Right atrium auricular region (tissue), 2 donors: ENCODE measurements around the gene GIPC3. TPM values are rescaled to one million over a fixed set of nuclear protein-coding genes. Genes with fewer than 3 reads are reported as not detected.
A peak's percentile ranks its signal among the peaks of the same experiment; 100 is the strongest.

Source experiments
- DNase-seq: peaks from one replicate; pipeline ENCODE4 v3.0.0-alpha.2; 2019; ENCODE audit warnings: low spot score
- H3K27ac ChIP-seq, 2 donors: fragments of 200-600 bp; sonication (generic); 1 replicate in 1 of 2; 2 replicates in 1 of 2; pipeline ENCODE4 v1.5.1; 2016 to 2019
- H3K27me3 ChIP-seq, 2 donors: fragments of 200-600 bp; sonication (generic); one replicate each; pipeline versions ENCODE4 v1.5.1 to v1.6.0; 2017 to 2019
- H3K36me3 ChIP-seq: fragments of 200-600 bp; sonication (generic); one replicate; pipeline ENCODE4 v1.5.1; 2016
- H3K4me1 ChIP-seq, 2 donors: fragments of 200-600 bp; sonication (generic); one replicate each; pipeline versions ENCODE4 v1.5.1 to v1.6.0; 2017 to 2019
- H3K4me3 ChIP-seq, 2 donors: fragments of 200-600 bp; sonication (generic); 1 replicate in 1 of 2; 2 replicates in 1 of 2; pipeline ENCODE4 v1.5.1; 2017 to 2019; ENCODE audit warnings: mild to moderate bottlenecking in 1 of 2, moderate library complexity in 1 of 2
- H3K9me3 ChIP-seq, 2 donors: fragments of 200-600 bp; sonication (generic); one replicate each; pipeline ENCODE4 v1.5.1; 2019
- total RNA-seq, 2 donors: library from RNA; depleted of rRNA; stranded (reverse); fragments of >200 nt; gene quantifications; one replicate each; pipeline ENCODE4 v1.1.0, GENCODE V29; 2016
- TF ChIP-seq, protein P1 (sequence below), 2 donors: fragments of 200-600 bp; sonication (generic); IDR thresholded peaks; one replicate each; pipeline ENCODE4 v1.5.1; 2019; ENCODE audit warnings: antibody characterized with exemption in 2 of 2

The GIPC3 gene
- total RNA-seq, 2 donors from 2014 or later, result 0.96 to 1.5 TPM

DNA sequence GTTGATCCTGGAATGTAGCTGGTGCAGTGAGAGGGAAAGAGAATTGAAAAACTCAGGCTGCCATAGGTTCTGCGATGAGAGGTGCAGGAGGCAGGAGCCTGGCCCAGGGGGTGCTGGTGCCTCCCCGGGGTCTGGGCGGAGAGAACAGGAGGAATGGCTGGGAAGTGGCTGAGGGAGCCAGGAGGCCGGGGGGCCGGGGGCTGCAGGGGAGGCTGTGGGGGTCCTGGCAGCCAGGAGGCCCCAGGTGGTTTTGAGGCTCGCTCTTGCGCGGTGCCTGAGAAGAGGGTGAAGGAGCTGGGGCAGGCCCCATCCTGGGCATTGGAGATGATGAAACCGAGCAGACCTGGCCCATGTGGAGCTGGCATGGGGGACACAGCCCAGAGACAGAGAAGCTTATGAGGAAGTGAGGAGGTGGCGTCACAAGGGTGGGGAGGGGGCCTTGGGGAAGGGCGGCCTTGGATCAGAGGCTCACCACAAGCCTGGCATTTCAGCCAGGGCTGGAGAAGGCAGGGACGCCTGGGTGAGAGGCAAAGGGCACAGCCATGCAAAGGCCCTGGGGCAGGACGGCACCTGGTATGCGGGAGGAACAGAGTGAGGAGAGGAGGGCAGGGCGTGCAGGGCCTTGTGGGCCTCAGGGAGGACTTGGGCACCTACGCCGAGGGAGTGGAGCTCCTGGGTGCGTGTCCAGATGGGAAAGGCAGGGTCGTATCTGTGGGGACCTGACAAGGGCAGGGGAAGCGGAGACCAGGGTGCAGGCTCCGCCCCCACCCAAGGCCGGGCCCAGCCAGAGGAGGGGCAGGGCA lies 47.6 kb upstream of the GIPC3 start:
- peak overlapping the region; percentile 33 to 40 for H3K27ac ChIP-seq
- H3K27me3 ChIP-seq, result no peaks in the 10 kb centered on the region
- H3K4me3 ChIP-seq, result no peak overlapping the region
- TF ChIP-seq, protein P1, sequence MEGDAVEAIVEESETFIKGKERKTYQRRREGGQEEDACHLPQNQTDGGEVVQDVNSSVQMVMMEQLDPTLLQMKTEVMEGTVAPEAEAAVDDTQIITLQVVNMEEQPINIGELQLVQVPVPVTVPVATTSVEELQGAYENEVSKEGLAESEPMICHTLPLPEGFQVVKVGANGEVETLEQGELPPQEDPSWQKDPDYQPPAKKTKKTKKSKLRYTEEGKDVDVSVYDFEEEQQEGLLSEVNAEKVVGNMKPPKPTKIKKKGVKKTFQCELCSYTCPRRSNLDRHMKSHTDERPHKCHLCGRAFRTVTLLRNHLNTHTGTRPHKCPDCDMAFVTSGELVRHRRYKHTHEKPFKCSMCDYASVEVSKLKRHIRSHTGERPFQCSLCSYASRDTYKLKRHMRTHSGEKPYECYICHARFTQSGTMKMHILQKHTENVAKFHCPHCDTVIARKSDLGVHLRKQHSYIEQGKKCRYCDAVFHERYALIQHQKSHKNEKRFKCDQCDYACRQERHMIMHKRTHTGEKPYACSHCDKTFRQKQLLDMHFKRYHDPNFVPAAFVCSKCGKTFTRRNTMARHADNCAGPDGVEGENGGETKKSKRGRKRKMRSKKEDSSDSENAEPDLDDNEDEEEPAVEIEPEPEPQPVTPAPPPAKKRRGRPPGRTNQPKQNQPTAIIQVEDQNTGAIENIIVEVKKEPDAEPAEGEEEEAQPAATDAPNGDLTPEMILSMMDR (IDR thresholded peaks at IDR 0.05), result no peak
- H3K4me1 ChIP-seq, result peaks cover 0 to 6% of the 10 kb centered on the region in 2 donors
- H3K9me3 ChIP-seq, result no peaks in the 10 kb centered on the region
- no peak for DNase-seq
- H3K36me3 ChIP-seq, result peaks cover 31% of the 10 kb centered on the region

DNA sequence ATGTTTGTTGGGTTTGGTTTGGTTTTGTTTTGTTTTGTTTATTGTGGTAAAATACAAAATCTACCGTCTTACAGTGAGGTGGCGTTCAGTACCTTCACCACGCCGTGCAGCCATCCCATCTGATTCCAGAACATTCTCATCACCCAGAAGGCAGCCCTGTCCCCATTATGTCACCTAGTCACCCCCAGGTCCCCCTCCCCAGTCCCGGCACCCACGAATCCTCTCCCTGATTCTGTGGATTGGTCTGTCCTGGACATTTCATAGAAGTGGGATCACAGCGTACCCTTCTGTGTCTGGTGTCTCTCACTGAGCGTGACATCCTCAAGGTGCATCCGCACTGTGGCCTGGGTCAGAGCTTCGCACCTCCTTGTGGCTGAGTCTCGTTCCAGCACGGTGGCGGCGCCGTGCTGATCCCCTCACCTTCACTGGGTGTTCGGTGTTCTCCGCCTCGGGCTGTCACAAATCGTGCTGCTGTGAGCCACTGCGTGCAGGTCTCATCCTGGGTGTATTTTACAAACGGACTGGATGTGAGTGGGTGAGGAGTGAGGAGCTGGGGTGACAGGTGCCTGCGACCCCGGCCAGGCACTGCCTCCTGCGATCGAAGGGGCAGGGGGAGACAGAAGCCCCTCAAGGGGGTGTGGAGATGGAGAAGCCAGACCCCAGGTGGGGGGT lies 46.9 kb upstream of the GIPC3 start:
- DNase-seq, result no peak
- no peak overlapping the region for H3K27ac ChIP-seq
- peaks cover 24% of the 10 kb centered on the region for H3K36me3 ChIP-seq
- H3K4me3 ChIP-seq, result no peak overlapping the region
- peaks cover 0 to 6% of the 10 kb centered on the region in 2 donors for H3K4me1 ChIP-seq
- no peaks in the 10 kb centered on the region for H3K27me3 ChIP-seq
- TF ChIP-seq, protein P1 (IDR thresholded peaks at IDR 0.05), result no peak
- no peaks in the 10 kb centered on the region for H3K9me3 ChIP-seq

DNA sequence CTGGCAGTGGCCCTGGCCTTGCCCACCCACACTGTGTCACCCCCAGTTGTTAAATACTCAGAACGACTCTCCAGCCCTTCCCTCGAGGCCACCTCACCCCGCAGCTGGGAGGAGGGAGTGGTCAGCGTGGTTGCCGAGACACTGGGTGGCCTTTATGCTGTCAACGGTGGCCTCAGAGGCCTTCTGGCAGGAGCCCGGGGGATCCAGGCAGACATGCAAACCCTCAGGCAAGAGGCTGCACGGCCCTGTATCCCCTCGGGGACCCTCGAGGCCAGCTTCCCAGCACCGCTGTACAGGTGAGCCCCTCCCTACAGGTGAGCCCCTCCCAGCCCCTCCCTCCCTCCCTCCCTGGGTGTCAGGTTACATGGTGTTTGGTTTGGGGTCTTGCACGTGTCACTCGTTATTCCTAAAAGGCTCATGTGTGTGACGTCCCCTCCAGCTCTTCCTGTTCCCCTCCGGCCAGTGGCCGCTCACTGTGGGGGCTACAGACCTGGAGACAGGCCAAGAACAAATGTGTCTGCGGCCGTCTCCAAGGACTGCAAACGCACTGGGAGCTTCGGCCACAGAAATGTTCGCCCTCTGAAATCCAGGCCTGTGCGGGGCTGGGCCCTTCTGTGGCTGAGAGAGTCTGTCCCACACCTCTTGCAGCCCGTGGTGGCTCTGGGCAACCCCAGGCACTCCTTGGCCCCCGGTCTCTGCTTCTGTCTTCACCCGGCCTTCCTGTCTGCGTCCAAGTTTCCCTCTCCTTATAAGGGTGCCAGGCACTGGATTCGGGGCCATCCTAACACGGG lies 46.1 kb upstream of the GIPC3 start, which contains the start of gene TEKTIP1:
Gene TEKTIP1, plus strand, starts transcription at position 210 of the 791 bp plus-strand sequence. Its CDS starts 4 bp downstream, at position 214.
- Histone ChIP-seq H3K36me3 (peaks cover 16% of the 10 kb centered on the region), H3K27me3 (no peaks in the 10 kb centered on the region), H3K4me3 (no peak within 1 kb of the TSS), H3K9me3 (no peaks in the 10 kb centered on the region), H3K27ac (no peak within 1 kb of the TSS), H3K4me1 (peaks cover 0 to 6% of the 10 kb centered on the region in 2 donors)
- TF ChIP-seq, protein P1 (IDR thresholded peaks at IDR 0.05), result no peak
- DNase-seq, result no peak

DNA sequence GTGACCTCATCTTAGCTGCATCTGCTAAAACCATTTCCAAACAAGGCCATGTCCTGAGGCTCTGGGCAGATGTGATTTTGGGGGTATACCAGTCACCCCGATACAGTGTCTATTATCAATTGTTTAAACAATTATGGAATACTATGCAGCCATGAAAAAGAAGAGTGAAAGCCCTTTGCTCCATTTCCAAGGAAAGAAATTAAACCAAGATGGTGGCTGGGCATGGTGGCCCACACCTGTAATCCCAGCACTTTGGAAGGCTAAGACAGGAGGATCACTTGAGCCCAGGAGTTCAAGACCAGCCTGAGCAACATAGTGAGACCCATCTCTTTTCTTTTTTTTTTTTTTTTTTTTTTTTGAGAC lies 45.5 kb upstream of the GIPC3 start:
- Histone ChIP-seq H3K9me3 (no peaks in the 10 kb centered on the region), H3K27me3 (no peaks in the 10 kb centered on the region), H3K4me3 (no peak overlapping the region), H3K4me1 (peaks cover 0 to 6% of the 10 kb centered on the region in 2 donors), H3K27ac (no peak overlapping the region), H3K36me3 (peaks cover 10% of the 10 kb centered on the region)
- no peak for DNase-seq
- TF ChIP-seq, protein P1 (IDR thresholded peaks at IDR 0.05), result no peak

DNA sequence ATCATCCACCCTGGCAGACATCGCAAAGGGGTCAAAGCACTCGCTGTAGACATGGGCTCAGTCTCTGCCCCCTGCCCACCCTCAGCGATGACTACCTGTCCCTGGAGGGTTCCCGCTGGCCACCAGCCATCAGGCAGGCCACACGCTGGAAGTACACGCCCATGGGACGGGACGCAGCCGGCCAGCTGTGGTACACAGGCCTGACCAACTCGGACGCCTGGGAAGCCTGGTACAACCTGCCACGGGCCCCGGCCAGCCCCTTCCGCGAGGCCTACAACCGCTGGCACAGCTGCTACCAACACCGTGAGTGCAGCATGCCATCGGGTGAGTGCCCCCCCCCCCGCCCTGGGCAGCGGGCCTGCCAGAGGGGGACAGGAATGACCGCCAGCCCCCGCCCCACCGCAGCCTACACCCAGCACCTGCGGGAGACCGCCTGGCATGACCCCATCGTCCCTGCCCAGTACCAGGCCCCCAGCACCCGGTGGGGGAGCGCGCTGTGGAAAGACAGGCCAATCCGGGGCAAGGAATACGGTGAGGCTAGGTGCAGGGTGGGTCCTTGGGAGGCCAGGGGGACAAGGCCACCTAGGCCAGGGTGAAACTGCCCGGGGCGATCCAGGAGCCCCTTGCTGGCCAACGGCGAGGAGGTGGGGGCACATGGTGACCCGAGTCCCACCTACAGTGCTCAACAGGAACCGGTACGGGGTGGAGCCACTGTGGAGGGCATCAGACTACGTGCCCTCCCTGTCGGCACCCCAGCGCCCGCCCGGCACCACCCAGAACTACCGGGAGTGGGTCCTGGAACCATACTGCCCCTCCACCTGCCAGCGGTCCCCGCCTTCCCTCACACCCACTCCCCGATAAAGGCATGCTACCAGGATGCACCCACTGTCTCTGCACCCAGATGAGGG lies 41.9 kb upstream of the GIPC3 start:
- TF ChIP-seq, protein P1 (IDR thresholded peaks at IDR 0.05), result no peak
- Histone ChIP-seq H3K36me3 (no peaks in the 10 kb centered on the region), H3K27ac (no peak overlapping the region), H3K4me3 (no peak overlapping the region), H3K9me3 (no peaks in the 10 kb centered on the region), H3K4me1 (no peaks in the 10 kb centered on the region), H3K27me3 (no peaks in the 10 kb centered on the region)
- DNase-seq, result no peak
